HG02840 (cell line): ENCODE data around the gene MIA.
"Not testable (repeated sequence)": the region's sequence is repeated elsewhere in the genome, so short reads cannot be mapped to it uniquely, and the experiment has no call there.

Experiments used
- ATAC-seq: cut with Tn5 transposase; IDR thresholded peaks from one replicate; pipeline ENCODE4 v1.9.1; 2021; ENCODE audit warnings: mild to moderate bottlenecking, moderate library complexity, moderate number of reproducible peaks; ENCODE audit not compliant: unreplicated experiment, low FRiP score

Gene MIA

GRCh38 chr19:40774916-40775631, at the start of gene MIA:
Gene MIA (plus strand): TSS chr19:40775521. CDS start chr19:40775543, 22 bp downstream.
- no peak for ATAC-seq

GRCh38 chr19:40726279-40726678, 49.0 kb upstream of the MIA start:
- no peak for ATAC-seq

GRCh38 chr19:40730065-40730464, 45.3 kb upstream of the MIA start:
- not testable (repeated sequence) for ATAC-seq

- not testable (repeated sequence) for ATAC-seq
Measured at GRCh38 chr19:40732304-40732703, 43.0 kb upstream of the MIA start.

GRCh38 chr19:40733149-40733548, 42.2 kb upstream of the MIA start:
- ATAC-seq = no peak

GRCh38 chr19:40735013-40735771, 40.1 kb upstream of the MIA start:
- no peak for ATAC-seq

- ATAC-seq = no peak
Measured at GRCh38 chr19:40736661-40737060, 38.7 kb upstream of the MIA start.

- no peak for ATAC-seq
Measured at GRCh38 chr19:40737102-40737644, 38.1 kb upstream of the MIA start.

- ATAC-seq = no peak
Measured at GRCh38 chr19:40739030-40739839, 36.1 kb upstream of the MIA start.

GRCh38 chr19:40739871-40740703, 35.2 kb upstream of the MIA start:
- ATAC-seq = no peak

GRCh38 chr19:40740747-40741146, 34.6 kb upstream of the MIA start:
- ATAC-seq = no peak

GRCh38 chr19:40741527-40742390, 33.6 kb upstream of the MIA start:
- no peak for ATAC-seq

GRCh38 chr19:40742477-40742876, 32.8 kb upstream of the MIA start:
- ATAC-seq = no peak

- no peak for ATAC-seq
Measured at GRCh38 chr19:40742886-40743285, 32.4 kb upstream of the MIA start.

GRCh38 chr19:40743926-40744325, 31.4 kb upstream of the MIA start:
- ATAC-seq = no peak

GRCh38 chr19:40744554-40745401, 30.5 kb upstream of the MIA start:
- ATAC-seq = no peak

- ATAC-seq = no peak
Measured at GRCh38 chr19:40745402-40745780, 29.9 kb upstream of the MIA start.

- ATAC-seq = no peak
Measured at GRCh38 chr19:40747536-40747935, 27.8 kb upstream of the MIA start.
